A549 (cell line): ENCODE results near the gene LUC7L2. TPM values are rescaled to one million over a fixed set of nuclear protein-coding genes. Genes with fewer than 3 reads are reported as not detected.

Source experiments
- ATOH8 ChIP-seq: fragments of 250-450 bp; sonication (Bioruptor Pico); IDR thresholded peaks from 2 replicates; pipeline ENCODE4 v1.5.0; 2020; ENCODE audit warnings: low read depth, mild to moderate bottlenecking, moderate library complexity
- BHLHE40 ChIP-seq: IDR thresholded peaks from 2 replicates; pipeline ENCODE4 v1.6.1; 2012; ENCODE audit warnings: low read depth, low read length, inconsistent platforms
- CBX2 ChIP-seq: fragments of 200-600 bp; sonication (generic); IDR thresholded peaks from 2 replicates; pipeline ENCODE4 v1.6.1; 2016; ENCODE audit warnings: low read depth, mild to moderate bottlenecking, borderline replicate concordance
- CEBPB ChIP-seq, 2 experiments: fragments of >200 bp in 1 of 2; sonication (Bioruptor Twin) in 1 of 2; formaldehyde crosslinking in 1 of 2; IDR thresholded peaks; 2 replicates each; pipeline ENCODE4 v1.6.1; 2012 to 2016
- CHD4 ChIP-seq: fragments of 200-600 bp; sonication (generic); IDR thresholded peaks from 2 replicates; pipeline ENCODE4 v1.6.1; 2016; ENCODE audit warnings: antibody characterized with exemption, mild to moderate bottlenecking, borderline replicate concordance
- EHMT2 ChIP-seq: fragments of 200-600 bp; sonication (generic); IDR thresholded peaks from 2 replicates; pipeline ENCODE4 v1.6.1; 2016; ENCODE audit warnings: antibody characterized with exemption, low read depth, mild to moderate bottlenecking, moderate library complexity
- GATA3 ChIP-seq: IDR thresholded peaks from 2 replicates; pipeline ENCODE4 v1.6.1; 2012; ENCODE audit warnings: borderline replicate concordance
- HDAC2 ChIP-seq: fragments of 200-600 bp; sonication (generic); IDR thresholded peaks from 2 replicates; pipeline ENCODE4 v1.6.1; 2016
- HOXB5 ChIP-seq: fragments of 250-450 bp; sonication (Bioruptor Pico); IDR thresholded peaks from 2 replicates; pipeline ENCODE4 v1.5.0; 2020; ENCODE audit warnings: mild to moderate bottlenecking, moderate library complexity
- JUN ChIP-seq, 2 experiments: fragments of >200 bp; sonication (Bioruptor Twin); formaldehyde crosslinking; IDR thresholded peaks; 2 replicates in 1 of 2; 3 replicates in 1 of 2; pipeline ENCODE4 v1.6.1; 2016 to 2017
- JUNB ChIP-seq: fragments of >200 bp; sonication (Bioruptor Twin); formaldehyde crosslinking; IDR thresholded peaks from 2 replicates; pipeline ENCODE4 v1.6.1; 2016
- MAFK ChIP-seq: fragments of 450-650 bp; IDR thresholded peaks from 2 replicates; pipeline ENCODE4 v1.6.1; 2014; ENCODE audit not compliant: partially characterized antibody
- MYC ChIP-seq: IDR thresholded peaks from 2 replicates; pipeline ENCODE4 v1.6.1; 2012; ENCODE audit warnings: mild to moderate bottlenecking, inconsistent platforms, low read length, improper control_type of control experiment, borderline replicate concordance
- NR3C1 ChIP-seq: fragments of >200 bp; sonication (Bioruptor Twin); formaldehyde crosslinking; IDR thresholded peaks from 3 replicates; pipeline ENCODE4 v1.6.1; 2017
- PHF8 ChIP-seq: fragments of 200-600 bp; sonication (generic); IDR thresholded peaks from 2 replicates; pipeline ENCODE4 v1.6.1; 2016; ENCODE audit warnings: low read depth, mild to moderate bottlenecking, antibody characterized with exemption, moderate library complexity, borderline replicate concordance
- POLR2A ChIP-seq: IDR thresholded peaks from 2 replicates; pipeline ENCODE4 v1.6.1; 2012; ENCODE audit warnings: mild to moderate bottlenecking, low read length
- RAD21 ChIP-seq, 2 experiments: fragments of >200 bp in 1 of 2; sonication (Bioruptor Twin) in 1 of 2; formaldehyde crosslinking in 1 of 2; IDR thresholded peaks in 1 of 2; conservative IDR thresholded peaks in 1 of 2; 2 replicates in 1 of 2; 3 replicates in 1 of 2; pipeline ENCODE4 v1.6.1; 2012 to 2018; ENCODE audit warnings: inconsistent platforms in 1 of 2
- RARB ChIP-seq: fragments of 250-450 bp; sonication (Bioruptor Pico); IDR thresholded peaks from 2 replicates; pipeline ENCODE4 v1.8.0; 2021; ENCODE audit warnings: mild to moderate bottlenecking, moderate library complexity
- RNF2 ChIP-seq: fragments of 200-600 bp; sonication (generic); IDR thresholded peaks from 2 replicates; pipeline ENCODE4 v1.6.1; 2016; ENCODE audit warnings: low read depth, mild to moderate bottlenecking, antibody characterized with exemption, moderate library complexity, borderline replicate concordance
- SREBF2 ChIP-seq: fragments of 450-650 bp; IDR thresholded peaks from 2 replicates; pipeline ENCODE4 v1.6.1; 2014; ENCODE audit warnings: mild to moderate bottlenecking, moderate library complexity
- TFCP2L1 ChIP-seq: fragments of 250-450 bp; sonication (Bioruptor Pico); IDR thresholded peaks from 2 replicates; pipeline ENCODE4 v1.5.0; 2021; ENCODE audit warnings: mild to moderate bottlenecking
- ZFP36 ChIP-seq: fragments of 450-650 bp; IDR thresholded peaks from 2 replicates; pipeline ENCODE4 v1.6.1; 2014; ENCODE audit warnings: borderline replicate concordance; ENCODE audit not compliant: partially characterized antibody
- ZSCAN20 ChIP-seq: fragments of 250-450 bp; sonication (Bioruptor Pico); IDR thresholded peaks from 2 replicates; pipeline ENCODE4 v1.8.0; 2022; ENCODE audit warnings: mild to moderate bottlenecking, moderate library complexity
- polyA plus RNA-seq, 4 experiments: library from polyadenylated mRNA; depleted of rRNA in 3 of 4; stranded (reverse); fragments of >200 nt; fragmentation: RNase III in 1 of 4; extraction: RNeasy Plus Mini Kit Qiagen cat#74134 plus additional on column Dnase treatment in 1 of 4; gene quantifications; 2 replicates in 3 of 4; 3 replicates in 1 of 4; pipeline ENCODE4 v1.2.3, GENCODE V29; 2011 to 2017
- TF ChIP-seq, protein P1 (sequence below): fragments of 150-350 bp; IDR thresholded peaks from 2 replicates; pipeline ENCODE4 v1.6.1; 2014; ENCODE audit warnings: low read depth, mild to moderate bottlenecking, low read length
- TF ChIP-seq, protein P2 (sequence below): IDR thresholded peaks from 2 replicates; pipeline ENCODE4 v1.6.1; 2012; ENCODE audit warnings: low read depth, borderline replicate concordance
- TF ChIP-seq, protein P3 (sequence below): fragments of 200-600 bp; sonication (generic); IDR thresholded peaks from 2 replicates; pipeline ENCODE4 v1.6.1; 2016; ENCODE audit warnings: antibody characterized with exemption, mild to moderate bottlenecking, moderate library complexity
- TF ChIP-seq, protein P4 (sequence below): fragments of >200 bp; sonication (Bioruptor Twin); formaldehyde crosslinking; IDR thresholded peaks from 3 replicates; pipeline ENCODE4 v1.5.1; 2016

Gene LUC7L2
- polyA plus RNA-seq, 2 of the 4 experiments (the other 2 are of a cell fraction): 49.5 to 75.7 TPM

DNA sequence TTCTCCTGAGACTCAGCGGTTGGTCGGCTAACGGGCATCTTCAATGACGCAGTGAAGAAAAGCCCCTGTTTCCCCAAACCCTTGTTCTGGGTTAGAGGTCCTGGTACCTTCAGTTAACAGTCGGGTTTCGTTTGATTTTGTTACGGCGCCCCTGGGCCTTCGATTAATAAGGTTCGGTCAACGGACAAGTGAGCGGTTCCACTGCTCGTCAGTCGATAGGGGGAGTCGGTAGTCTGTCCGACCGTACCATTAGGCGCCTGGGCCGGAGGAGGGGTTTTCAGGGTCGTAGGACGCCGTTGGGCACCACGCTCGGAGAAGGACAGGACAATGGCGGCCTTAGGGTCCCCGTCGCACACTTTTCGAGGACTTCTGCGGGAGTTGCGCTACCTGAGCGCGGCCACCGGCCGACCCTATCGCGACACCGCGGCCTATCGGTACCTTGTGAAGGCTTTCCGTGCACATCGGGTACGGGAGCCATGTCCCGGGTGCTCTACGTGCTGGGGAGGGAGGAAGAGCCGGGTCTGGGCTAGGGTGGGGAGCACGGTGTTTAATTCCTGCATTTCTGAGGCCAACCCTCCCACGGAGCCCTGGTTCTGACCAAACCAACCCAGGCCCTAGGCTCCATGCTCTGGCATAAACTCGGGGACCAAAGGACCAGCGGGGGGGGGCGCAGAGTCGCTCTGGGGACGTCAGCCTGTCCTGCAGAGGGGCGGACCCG, 18.5 kb upstream of the LUC7L2 start, which contains the start of gene FMC1 (continued):
- no peak for TF ChIP-seq NR3C1
- TF ChIP-seq BHLHE40: peak; percentile 26; the same call in 1 of the 2 replicates
- TF ChIP-seq JUN (IDR thresholded peaks at IDR 0.05): peak in 1 of 2 experiments; percentile 73; a peak in 2 of 5 replicates
- TF ChIP-seq ZFP36: no peak
- TF ChIP-seq MYC: no peak
- no peak for TF ChIP-seq HOXB5 (CRISPR knock-in tag)
- TF ChIP-seq, protein P1, sequence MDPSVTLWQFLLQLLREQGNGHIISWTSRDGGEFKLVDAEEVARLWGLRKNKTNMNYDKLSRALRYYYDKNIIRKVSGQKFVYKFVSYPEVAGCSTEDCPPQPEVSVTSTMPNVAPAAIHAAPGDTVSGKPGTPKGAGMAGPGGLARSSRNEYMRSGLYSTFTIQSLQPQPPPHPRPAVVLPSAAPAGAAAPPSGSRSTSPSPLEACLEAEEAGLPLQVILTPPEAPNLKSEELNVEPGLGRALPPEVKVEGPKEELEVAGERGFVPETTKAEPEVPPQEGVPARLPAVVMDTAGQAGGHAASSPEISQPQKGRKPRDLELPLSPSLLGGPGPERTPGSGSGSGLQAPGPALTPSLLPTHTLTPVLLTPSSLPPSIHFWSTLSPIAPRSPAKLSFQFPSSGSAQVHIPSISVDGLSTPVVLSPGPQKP: no peak
- TF ChIP-seq RNF2: no peak
- TF ChIP-seq POLR2A: peak; percentile 61
- no peak for TF ChIP-seq JUNB
- TF ChIP-seq ZSCAN20 (CRISPR knock-in tag): no peak
- peak; percentile 97 for TF ChIP-seq PHF8
- TF ChIP-seq CBX2: peak; percentile 66; the same call in 1 of the 2 replicates
- no peak for TF ChIP-seq HDAC2
- no peak for TF ChIP-seq EHMT2
- TF ChIP-seq, protein P2, sequence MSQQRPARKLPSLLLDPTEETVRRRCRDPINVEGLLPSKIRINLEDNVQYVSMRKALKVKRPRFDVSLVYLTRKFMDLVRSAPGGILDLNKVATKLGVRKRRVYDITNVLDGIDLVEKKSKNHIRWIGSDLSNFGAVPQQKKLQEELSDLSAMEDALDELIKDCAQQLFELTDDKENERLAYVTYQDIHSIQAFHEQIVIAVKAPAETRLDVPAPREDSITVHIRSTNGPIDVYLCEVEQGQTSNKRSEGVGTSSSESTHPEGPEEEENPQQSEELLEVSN: no peak; the same call in 1 of the 2 replicates
- TF ChIP-seq RAD21 (conservative IDR thresholded peaks at IDR 0.05 in 1 of 2, IDR thresholded peaks at IDR 0.05 in 1 of 2): peak in 1 of 2 experiments; percentile 32; a peak in 1 of 5 replicates
- TF ChIP-seq SREBF2: no peak
- peak; percentile 57 for TF ChIP-seq GATA3
- TF ChIP-seq, protein P3, sequence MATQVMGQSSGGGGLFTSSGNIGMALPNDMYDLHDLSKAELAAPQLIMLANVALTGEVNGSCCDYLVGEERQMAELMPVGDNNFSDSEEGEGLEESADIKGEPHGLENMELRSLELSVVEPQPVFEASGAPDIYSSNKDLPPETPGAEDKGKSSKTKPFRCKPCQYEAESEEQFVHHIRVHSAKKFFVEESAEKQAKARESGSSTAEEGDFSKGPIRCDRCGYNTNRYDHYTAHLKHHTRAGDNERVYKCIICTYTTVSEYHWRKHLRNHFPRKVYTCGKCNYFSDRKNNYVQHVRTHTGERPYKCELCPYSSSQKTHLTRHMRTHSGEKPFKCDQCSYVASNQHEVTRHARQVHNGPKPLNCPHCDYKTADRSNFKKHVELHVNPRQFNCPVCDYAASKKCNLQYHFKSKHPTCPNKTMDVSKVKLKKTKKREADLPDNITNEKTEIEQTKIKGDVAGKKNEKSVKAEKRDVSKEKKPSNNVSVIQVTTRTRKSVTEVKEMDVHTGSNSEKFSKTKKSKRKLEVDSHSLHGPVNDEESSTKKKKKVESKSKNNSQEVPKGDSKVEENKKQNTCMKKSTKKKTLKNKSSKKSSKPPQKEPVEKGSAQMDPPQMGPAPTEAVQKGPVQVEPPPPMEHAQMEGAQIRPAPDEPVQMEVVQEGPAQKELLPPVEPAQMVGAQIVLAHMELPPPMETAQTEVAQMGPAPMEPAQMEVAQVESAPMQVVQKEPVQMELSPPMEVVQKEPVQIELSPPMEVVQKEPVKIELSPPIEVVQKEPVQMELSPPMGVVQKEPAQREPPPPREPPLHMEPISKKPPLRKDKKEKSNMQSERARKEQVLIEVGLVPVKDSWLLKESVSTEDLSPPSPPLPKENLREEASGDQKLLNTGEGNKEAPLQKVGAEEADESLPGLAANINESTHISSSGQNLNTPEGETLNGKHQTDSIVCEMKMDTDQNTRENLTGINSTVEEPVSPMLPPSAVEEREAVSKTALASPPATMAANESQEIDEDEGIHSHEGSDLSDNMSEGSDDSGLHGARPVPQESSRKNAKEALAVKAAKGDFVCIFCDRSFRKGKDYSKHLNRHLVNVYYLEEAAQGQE: peak; percentile 33; the same call in 1 of the 2 replicates
- TF ChIP-seq RARB (CRISPR knock-in tag): peak; percentile 20; the same call in 1 of the 2 replicates
- TF ChIP-seq TFCP2L1 (CRISPR knock-in tag): 0 out of 2 replicates have a peak, but pooled peaks have one; percentile 20
- no peak for TF ChIP-seq CHD4
- TF ChIP-seq ATOH8 (CRISPR knock-in tag): no peak
- TF ChIP-seq, protein P4, sequence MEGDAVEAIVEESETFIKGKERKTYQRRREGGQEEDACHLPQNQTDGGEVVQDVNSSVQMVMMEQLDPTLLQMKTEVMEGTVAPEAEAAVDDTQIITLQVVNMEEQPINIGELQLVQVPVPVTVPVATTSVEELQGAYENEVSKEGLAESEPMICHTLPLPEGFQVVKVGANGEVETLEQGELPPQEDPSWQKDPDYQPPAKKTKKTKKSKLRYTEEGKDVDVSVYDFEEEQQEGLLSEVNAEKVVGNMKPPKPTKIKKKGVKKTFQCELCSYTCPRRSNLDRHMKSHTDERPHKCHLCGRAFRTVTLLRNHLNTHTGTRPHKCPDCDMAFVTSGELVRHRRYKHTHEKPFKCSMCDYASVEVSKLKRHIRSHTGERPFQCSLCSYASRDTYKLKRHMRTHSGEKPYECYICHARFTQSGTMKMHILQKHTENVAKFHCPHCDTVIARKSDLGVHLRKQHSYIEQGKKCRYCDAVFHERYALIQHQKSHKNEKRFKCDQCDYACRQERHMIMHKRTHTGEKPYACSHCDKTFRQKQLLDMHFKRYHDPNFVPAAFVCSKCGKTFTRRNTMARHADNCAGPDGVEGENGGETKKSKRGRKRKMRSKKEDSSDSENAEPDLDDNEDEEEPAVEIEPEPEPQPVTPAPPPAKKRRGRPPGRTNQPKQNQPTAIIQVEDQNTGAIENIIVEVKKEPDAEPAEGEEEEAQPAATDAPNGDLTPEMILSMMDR: no peak; the same call in 2 of the 3 replicates
- no peak for TF ChIP-seq MAFK
- TF ChIP-seq CEBPB (IDR thresholded peaks at IDR 0.05): no peak
